IPS DF 4.7 (cell line): Measurements from ENCODE around the gene GBE1.
"Not testable (repeated sequence)": the region's sequence is repeated elsewhere in the genome, so short reads cannot be mapped to it uniquely, and the experiment has no call there.

Source experiments
- DNase-seq: peaks from one replicate; pipeline ENCODE4 v3.0.0-alpha.2; 2013; ENCODE audit warnings: low spot score; ENCODE audit errors: extremely low read depth

The GBE1 gene

GRCh38 chr3:81753416-81754027 lies 7.9 kb downstream of the GBE1 start:
- DNase-seq = no peak

GRCh38 chr3:81752604-81753003 lies 8.8 kb downstream of the GBE1 start:
- DNase-seq = no peak

GRCh38 chr3:81749265-81749664 lies 12.2 kb downstream of the GBE1 start:
- DNase-seq = no peak

- DNase-seq = not testable (repeated sequence)
Observed at GRCh38 chr3:81747280-81747679, 14.2 kb downstream of the GBE1 start.

GRCh38 chr3:81744366-81744765 lies 17.1 kb downstream of the GBE1 start:
- DNase-seq = no peak

GRCh38 chr3:81743096-81744025 lies 18.1 kb downstream of the GBE1 start:
- DNase-seq = no peak

- DNase-seq = no peak
Observed at GRCh38 chr3:81742581-81742980, 18.9 kb downstream of the GBE1 start.

- no peak for DNase-seq
Observed at GRCh38 chr3:81741216-81741615, 20.2 kb downstream of the GBE1 start.

- no peak for DNase-seq
Observed at GRCh38 chr3:81740731-81741130, 20.7 kb downstream of the GBE1 start.

GRCh38 chr3:81735334-81735733 lies 26.1 kb downstream of the GBE1 start:
- no peak for DNase-seq

- no peak for DNase-seq
Observed at GRCh38 chr3:81734742-81735141, 26.7 kb downstream of the GBE1 start.

- DNase-seq = no peak
Observed at GRCh38 chr3:81732642-81733041, 28.8 kb downstream of the GBE1 start.

GRCh38 chr3:81728766-81729544 lies 32.5 kb downstream of the GBE1 start:
- no peak for DNase-seq

GRCh38 chr3:81726735-81727134 lies 34.7 kb downstream of the GBE1 start:
- no peak for DNase-seq

GRCh38 chr3:81726132-81726531 lies 35.3 kb downstream of the GBE1 start:
- DNase-seq = no peak

- no peak for DNase-seq
Observed at GRCh38 chr3:81723732-81724313, 37.6 kb downstream of the GBE1 start.

- DNase-seq = no peak
Observed at GRCh38 chr3:81718311-81718710, 43.1 kb downstream of the GBE1 start.

GRCh38 chr3:81716870-81717509 lies 44.5 kb downstream of the GBE1 start:
- no peak for DNase-seq

GRCh38 chr3:81713031-81713430 lies 48.4 kb downstream of the GBE1 start:
- no peak for DNase-seq

GRCh38 chr3:81709606-81710005 lies 51.8 kb downstream of the GBE1 start:
- no peak for DNase-seq

GRCh38 chr3:81707996-81708395 lies 53.4 kb downstream of the GBE1 start:
- no peak for DNase-seq
